ENCODE measurements around the gene GGA3. TPM values are rescaled to one million over a fixed set of nuclear protein-coding genes. Genes with fewer than 3 reads are reported as not detected.
"Not testable (repeated sequence)": the region's sequence is repeated elsewhere in the genome, so short reads cannot be mapped to it uniquely, and the experiment has no call there.

Gene GGA3
- total and polyA plus RNA-seq, 12 donors, result 8.0 to 51.5 (median 23.7) TPM

DNA sequence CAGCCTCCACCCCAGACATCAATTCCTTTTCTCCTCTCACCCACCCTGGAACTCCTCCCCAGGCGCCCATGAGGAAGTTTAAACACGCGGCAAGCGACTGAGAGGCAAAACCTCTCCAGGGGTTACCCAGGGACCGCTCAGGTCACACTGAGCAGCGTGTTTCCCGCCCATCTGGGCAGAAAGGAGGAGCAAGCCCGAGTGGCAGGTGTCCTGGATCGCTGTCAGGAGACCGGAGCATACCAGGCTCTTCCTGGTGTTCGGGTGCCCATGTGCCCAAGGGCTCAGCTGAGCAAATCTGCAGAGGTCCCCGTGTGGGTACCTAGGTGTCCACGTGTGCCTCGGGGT lies 27.3 kb upstream of the GGA3 start:
- peaks cover 9 to 30% of the 10 kb centered on the region in 2 donors for H3K4me1 ChIP-seq (replicated peaks in 1 of 2)
- no peaks in the 10 kb centered on the region for H3K27me3 ChIP-seq
- WGBS, 4 donors, result 0 to 4% (median 2%) methylated on average over 3 to 14 of the region's 14 CpGs
- intact Hi-C loops (cut with DNase I), result no loop called here
- peaks cover 0 to 8% of the 10 kb centered on the region in 2 donors for H3K36me3 ChIP-seq (replicated peaks in 1 of 2)
- H3K4me3 ChIP-seq, result peak overlapping the region; percentile 27 to 82 (median 38)
- peak overlapping the region; percentile 47 to 99 (median 90) for H3K27ac ChIP-seq
- DNase-seq, result peak in 5 of 7 donors; percentile 63 to 73 (median 66)
- no peaks in the 10 kb centered on the region for H3K9me3 ChIP-seq (replicated peaks in 1 of 3)
- TF ChIP-seq, protein P1, sequence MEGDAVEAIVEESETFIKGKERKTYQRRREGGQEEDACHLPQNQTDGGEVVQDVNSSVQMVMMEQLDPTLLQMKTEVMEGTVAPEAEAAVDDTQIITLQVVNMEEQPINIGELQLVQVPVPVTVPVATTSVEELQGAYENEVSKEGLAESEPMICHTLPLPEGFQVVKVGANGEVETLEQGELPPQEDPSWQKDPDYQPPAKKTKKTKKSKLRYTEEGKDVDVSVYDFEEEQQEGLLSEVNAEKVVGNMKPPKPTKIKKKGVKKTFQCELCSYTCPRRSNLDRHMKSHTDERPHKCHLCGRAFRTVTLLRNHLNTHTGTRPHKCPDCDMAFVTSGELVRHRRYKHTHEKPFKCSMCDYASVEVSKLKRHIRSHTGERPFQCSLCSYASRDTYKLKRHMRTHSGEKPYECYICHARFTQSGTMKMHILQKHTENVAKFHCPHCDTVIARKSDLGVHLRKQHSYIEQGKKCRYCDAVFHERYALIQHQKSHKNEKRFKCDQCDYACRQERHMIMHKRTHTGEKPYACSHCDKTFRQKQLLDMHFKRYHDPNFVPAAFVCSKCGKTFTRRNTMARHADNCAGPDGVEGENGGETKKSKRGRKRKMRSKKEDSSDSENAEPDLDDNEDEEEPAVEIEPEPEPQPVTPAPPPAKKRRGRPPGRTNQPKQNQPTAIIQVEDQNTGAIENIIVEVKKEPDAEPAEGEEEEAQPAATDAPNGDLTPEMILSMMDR (IDR thresholded peaks at IDR 0.05), result no peak
- TF ChIP-seq POLR2A (IDR thresholded peaks at IDR 0.05), result no peak

DNA sequence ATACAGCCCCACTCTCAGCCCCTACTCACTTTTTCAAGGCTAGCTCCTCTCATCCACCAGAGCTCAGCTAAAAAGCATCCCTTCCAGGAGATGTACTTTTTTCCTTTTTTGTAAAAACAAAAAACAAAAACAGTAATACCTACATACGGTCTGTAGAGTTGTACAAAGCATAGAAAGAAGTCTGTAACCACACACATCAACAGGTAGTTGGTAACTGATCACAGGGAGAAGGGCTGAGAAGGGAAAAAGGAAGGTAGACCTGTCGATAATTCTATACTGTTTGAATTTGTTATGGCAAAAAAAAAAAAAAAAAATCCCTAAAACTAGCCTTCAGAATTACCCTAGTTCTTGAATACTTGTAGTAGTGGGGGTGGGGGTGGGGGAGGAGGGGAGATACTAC lies 27.0 kb upstream of the GGA3 start:
- no peaks in the 10 kb centered on the region for H3K9me3 ChIP-seq (replicated peaks in 1 of 3)
- intact Hi-C loops (cut with DNase I), result no loop called here
- peaks cover 0 to 12% of the 10 kb centered on the region in 2 donors for H3K36me3 ChIP-seq (replicated peaks in 1 of 2)
- H3K4me1 ChIP-seq (replicated peaks in 1 of 2), result peaks cover 9 to 30% of the 10 kb centered on the region in 2 donors
- WGBS, 4 donors, result 21 to 30% (median 24%) methylated on average over 2 of the region's 2 CpGs
- H3K4me3 ChIP-seq, result peak overlapping the region in 2 of 4 donors; percentile 49 to 82
- TF ChIP-seq POLR2A (IDR thresholded peaks at IDR 0.05), result no peak
- TF ChIP-seq, protein P1 (IDR thresholded peaks at IDR 0.05), result no peak
- H3K27me3 ChIP-seq, result no peaks in the 10 kb centered on the region
- H3K27ac ChIP-seq, result peak overlapping the region in 4 of 5 donors; percentile 86 to 99 (median 94)
- no peak for DNase-seq

DNA sequence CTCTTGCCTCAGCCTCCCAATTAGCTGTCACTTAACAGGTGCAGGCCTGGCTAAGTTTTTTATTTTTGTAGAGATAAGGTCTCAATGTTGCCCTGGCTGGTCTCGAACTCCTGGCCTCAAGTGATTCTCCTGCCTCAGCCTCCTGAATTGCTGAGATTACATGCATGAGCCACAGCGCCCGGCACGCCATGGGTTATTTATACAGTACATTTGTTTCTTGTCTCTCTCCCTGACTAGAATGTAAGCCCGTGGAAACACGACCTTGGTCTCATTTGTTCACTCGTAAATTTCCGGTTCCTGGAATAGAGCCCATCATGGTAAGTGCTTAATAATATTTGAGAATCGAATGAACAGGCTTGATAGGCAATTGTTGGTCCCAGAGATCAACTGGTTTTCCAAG lies 25.8 kb upstream of the GGA3 start:
- peak overlapping the region in 2 of 5 donors; percentile 38 for H3K27ac ChIP-seq
- DNase-seq, result peak; percentile 44 to 85 (median 76)
- H3K27me3 ChIP-seq, result no peaks in the 10 kb centered on the region
- peaks cover 9 to 30% of the 10 kb centered on the region in 2 donors for H3K4me1 ChIP-seq (replicated peaks in 1 of 2)
- H3K36me3 ChIP-seq (replicated peaks in 1 of 2), result peaks cover 0 to 20% of the 10 kb centered on the region in 2 donors
- no peak overlapping the region for H3K4me3 ChIP-seq
- no peaks in the 10 kb centered on the region for H3K9me3 ChIP-seq (replicated peaks in 1 of 3)
- no peak for TF ChIP-seq POLR2A (IDR thresholded peaks at IDR 0.05)
- TF ChIP-seq, protein P1 (IDR thresholded peaks at IDR 0.05), result no peak
- 41 to 57% (median 46%) methylated on average over 9 of the region's 9 CpGs for WGBS, 4 donors
- intact Hi-C loops (cut with DNase I), result no loop called here

- Histone ChIP-seq H3K9me3 (replicated peaks in 1 of 3) (no peaks in the 10 kb centered on the region), H3K4me3 (no peak overlapping the region), H3K27ac (no peak overlapping the region), H3K4me1 (replicated peaks in 1 of 2) (peaks cover 9 to 24% of the 10 kb centered on the region in 2 donors), H3K27me3 (no peaks in the 10 kb centered on the region), H3K36me3 (replicated peaks in 1 of 2) (peaks cover 0 to 27% of the 10 kb centered on the region in 2 donors)
- intact Hi-C loops (cut with DNase I), result no loop called here
- no peak for DNase-seq
- no peak for TF ChIP-seq POLR2A (IDR thresholded peaks at IDR 0.05)
- TF ChIP-seq, protein P1 (IDR thresholded peaks at IDR 0.05), result no peak
- WGBS, 4 donors, result 80 to 89% (median 82%) methylated on average over 4 to 6 of the region's 6 CpGs
Measured at GRCh38 chr17:75285123-75285522, 23.7 kb upstream of the GGA3 start.

DNA sequence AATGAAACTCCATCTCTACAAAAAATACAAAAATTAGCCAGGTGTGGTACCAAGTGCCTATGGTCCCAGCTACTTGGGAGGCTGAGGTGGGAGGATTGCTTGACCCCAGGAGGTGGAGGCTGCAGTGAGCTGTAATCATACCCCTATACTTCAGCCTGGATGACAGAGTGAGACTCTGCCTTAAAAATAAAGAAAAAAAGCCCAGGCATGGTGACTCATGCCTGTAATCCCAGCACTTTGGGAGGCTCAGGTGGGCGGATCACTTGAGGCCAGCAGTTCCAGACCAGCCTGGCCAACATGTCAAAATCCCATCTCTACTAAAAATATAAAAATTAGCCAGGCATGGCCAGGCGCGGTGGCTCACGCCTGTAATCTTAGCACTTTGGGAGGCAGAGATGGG lies 18.8 kb upstream of the GGA3 start:
- H3K4me3 ChIP-seq; H3K4me1 ChIP-seq (replicated peaks in 1 of 2); intact Hi-C loops (cut with DNase I): not testable (repeated sequence)

More for the DNA sequence above, 18.8 kb upstream of the GGA3 start:
- 94 to 100% (median 94%) methylated on average over 4 of the region's 4 CpGs for WGBS, 4 donors
- not testable (repeated sequence) for H3K27ac ChIP-seq; H3K9me3 ChIP-seq (replicated peaks in 1 of 3); DNase-seq; H3K27me3 ChIP-seq
- H3K36me3 ChIP-seq (replicated peaks in 1 of 2), result peaks cover 0 to 30% of the 10 kb centered on the region in 2 donors
